ENCODE measurements around the gene DLGAP4.
"Not testable (repeated sequence)": the region's sequence is repeated elsewhere in the genome, so short reads cannot be mapped to it uniquely, and the experiment has no call there.

- not testable (repeated sequence) for TF ChIP-seq POLR2AphosphoS5, POLR2A (IDR thresholded peaks at IDR 0.05; ENCODE audit: low read depth, low read length)
These were observed 258.6 kb downstream of the DLGAP4 start for GRCh38 chr20:36564726-36565121.
